ENCODE measurements around the gene ABHD6. TPM values are rescaled to one million over a fixed set of nuclear protein-coding genes. Genes with fewer than 3 reads are reported as not detected.
"Not testable (repeated sequence)": the region's sequence is repeated elsewhere in the genome, so short reads cannot be mapped to it uniquely, and the experiment has no call there.

The ABHD6 gene
- total RNA-seq, 2 donors from 2014 or later: 6.1 to 10.6 TPM

DNA sequence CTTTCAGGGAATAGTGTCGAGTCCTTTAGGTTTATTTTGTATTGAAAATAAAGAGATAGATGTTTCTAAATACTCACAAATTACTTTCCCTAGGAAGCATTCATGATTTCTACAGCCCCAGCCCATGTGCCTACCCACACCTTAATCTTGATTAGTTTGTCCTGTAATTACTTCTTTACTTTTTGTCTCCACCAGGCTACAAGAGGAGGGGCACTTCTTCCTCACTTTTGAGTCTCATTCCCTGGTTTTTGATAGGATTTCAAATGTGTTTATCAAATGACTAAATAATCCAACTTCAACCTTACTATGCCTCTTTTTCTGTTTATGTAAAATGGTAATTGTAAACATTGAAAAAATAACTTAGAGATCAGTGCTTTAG lies 96.9 kb downstream of the ABHD6 start:
- Histone ChIP-seq H3K27ac (peak overlapping the region in 1 of 2 donors; percentile 57), H3K4me3 (peak overlapping the region; percentile 71), H3K4me1 (ENCODE audit: control insufficient read depth in 1 of 2, low read depth in 2 of 2) (peaks cover 18 to 27% of the 10 kb centered on the region in 2 donors), H3K27me3 (replicated peaks; ENCODE audit: insufficient read depth) (no peaks in the 10 kb centered on the region), H3K9me3 (no peaks in the 10 kb centered on the region), H3K36me3 (no peaks in the 10 kb centered on the region)
- TF ChIP-seq, protein P1, sequence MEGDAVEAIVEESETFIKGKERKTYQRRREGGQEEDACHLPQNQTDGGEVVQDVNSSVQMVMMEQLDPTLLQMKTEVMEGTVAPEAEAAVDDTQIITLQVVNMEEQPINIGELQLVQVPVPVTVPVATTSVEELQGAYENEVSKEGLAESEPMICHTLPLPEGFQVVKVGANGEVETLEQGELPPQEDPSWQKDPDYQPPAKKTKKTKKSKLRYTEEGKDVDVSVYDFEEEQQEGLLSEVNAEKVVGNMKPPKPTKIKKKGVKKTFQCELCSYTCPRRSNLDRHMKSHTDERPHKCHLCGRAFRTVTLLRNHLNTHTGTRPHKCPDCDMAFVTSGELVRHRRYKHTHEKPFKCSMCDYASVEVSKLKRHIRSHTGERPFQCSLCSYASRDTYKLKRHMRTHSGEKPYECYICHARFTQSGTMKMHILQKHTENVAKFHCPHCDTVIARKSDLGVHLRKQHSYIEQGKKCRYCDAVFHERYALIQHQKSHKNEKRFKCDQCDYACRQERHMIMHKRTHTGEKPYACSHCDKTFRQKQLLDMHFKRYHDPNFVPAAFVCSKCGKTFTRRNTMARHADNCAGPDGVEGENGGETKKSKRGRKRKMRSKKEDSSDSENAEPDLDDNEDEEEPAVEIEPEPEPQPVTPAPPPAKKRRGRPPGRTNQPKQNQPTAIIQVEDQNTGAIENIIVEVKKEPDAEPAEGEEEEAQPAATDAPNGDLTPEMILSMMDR (IDR thresholded peaks at IDR 0.05): no peak
- DNase-seq (ENCODE audit: low spot score) (no peak), ATAC-seq (ENCODE audit: insufficient number of reproducible peaks, low FRiP score, low read depth) (no peak)

DNA sequence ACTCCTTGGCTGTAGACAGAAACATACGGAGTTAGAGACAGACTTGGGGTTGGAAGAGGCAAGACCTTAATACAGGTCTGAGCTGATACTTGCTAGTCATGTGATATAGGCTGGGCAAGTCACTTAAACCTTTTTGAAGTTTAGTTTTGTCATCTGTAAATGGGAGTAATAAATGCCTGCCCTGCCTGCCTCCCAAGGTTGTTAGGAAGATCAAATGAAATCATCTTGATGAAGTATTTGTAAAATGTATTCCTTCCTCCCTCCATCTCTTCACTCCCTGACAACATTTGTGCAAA lies 98.0 kb downstream of the ABHD6 start:
- no peak for DNase-seq (ENCODE audit: low spot score)
- H3K27me3 ChIP-seq (replicated peaks; ENCODE audit: insufficient read depth): no peaks in the 10 kb centered on the region
- TF ChIP-seq, protein P1 (IDR thresholded peaks at IDR 0.05): no peak
- peak overlapping the region; percentile 71 for H3K4me3 ChIP-seq
- no peak for ATAC-seq (ENCODE audit: insufficient number of reproducible peaks, low FRiP score, low read depth)
- no peaks in the 10 kb centered on the region for H3K9me3 ChIP-seq
- no peaks in the 10 kb centered on the region for H3K36me3 ChIP-seq
- H3K4me1 ChIP-seq (ENCODE audit: control insufficient read depth in 1 of 2, low read depth in 2 of 2): peaks cover 18 to 27% of the 10 kb centered on the region in 2 donors
- H3K27ac ChIP-seq: peak overlapping the region in 1 of 2 donors; percentile 57

- H3K27me3 ChIP-seq (replicated peaks; ENCODE audit: insufficient read depth): no peaks in the 10 kb centered on the region
- ATAC-seq (ENCODE audit: insufficient number of reproducible peaks, low FRiP score, low read depth) (no peak), DNase-seq (ENCODE audit: low spot score) (no peak)
- TF ChIP-seq, protein P1 (IDR thresholded peaks at IDR 0.05): no peak
- no peaks in the 10 kb centered on the region for H3K36me3 ChIP-seq
- peaks cover 18 to 27% of the 10 kb centered on the region in 2 donors for H3K4me1 ChIP-seq (ENCODE audit: control insufficient read depth in 1 of 2, low read depth in 2 of 2)
- H3K4me3 ChIP-seq: no peak overlapping the region
- no peak overlapping the region for H3K27ac ChIP-seq
- H3K9me3 ChIP-seq: no peaks in the 10 kb centered on the region
These were observed 98.7 kb downstream of the ABHD6 start for GRCh38 chr3:58336135-58336882.

- Histone ChIP-seq H3K36me3 (no peaks in the 10 kb centered on the region), H3K4me1 (ENCODE audit: control insufficient read depth in 1 of 2, low read depth in 2 of 2) (peaks cover 13 to 24% of the 10 kb centered on the region in 2 donors), H3K27me3 (replicated peaks; ENCODE audit: insufficient read depth) (no peaks in the 10 kb centered on the region), H3K27ac (no peak overlapping the region), H3K4me3 (no peak overlapping the region), H3K9me3 (no peaks in the 10 kb centered on the region)
- DNase-seq (ENCODE audit: low spot score) (no peak), ATAC-seq (ENCODE audit: insufficient number of reproducible peaks, low FRiP score, low read depth) (no peak)
- TF ChIP-seq, protein P1 (IDR thresholded peaks at IDR 0.05): no peak
These were observed 99.6 kb downstream of the ABHD6 start for GRCh38 chr3:58337190-58337589.

GRCh38 chr3:58339146-58339545 lies 101.6 kb downstream of the ABHD6 start:
- not testable (repeated sequence) for ATAC-seq (ENCODE audit: insufficient number of reproducible peaks, low FRiP score, low read depth); H3K4me3 ChIP-seq; H3K27me3 ChIP-seq (replicated peaks; ENCODE audit: insufficient read depth); H3K9me3 ChIP-seq; H3K27ac ChIP-seq; DNase-seq (ENCODE audit: low spot score); H3K36me3 ChIP-seq
- peaks cover 9 to 16% of the 10 kb centered on the region in 2 donors for H3K4me1 ChIP-seq (ENCODE audit: control insufficient read depth in 1 of 2, low read depth in 2 of 2)

Measured in thoracic aorta (tissue), 2 donors.